Cardiac septum (tissue), 1 donor: ENCODE measurements around the gene KCNJ6. TPM values are rescaled to one million over a fixed set of nuclear protein-coding genes. Genes with fewer than 3 reads are reported as not detected.

Source experiments
- DNase-seq: peaks from one replicate; pipeline ENCODE4 v3.0.0-alpha.2; 2020; ENCODE audit warnings: low spot score
- intact Hi-C: fragments of 100-400 bp; cut with DNase I; formaldehyde crosslinking; loops from one replicate; pipeline ENCODE4 v1.14.0; 2022
- total RNA-seq: library from RNA; stranded (reverse); fragmentation: NEBNext Ultra II Directional; extraction: Animal tissue kit (Norgen Biotek cat#: 25700); gene quantifications from one replicate; pipeline ENCODE4 v1.2.1, GENCODE V29; 2021
- donor health status: DM: no; HTN: no; CAD: no.

The KCNJ6 gene
- total RNA-seq, 1 donor from 2014 or later: not detected

GRCh38 chr21:37704751-37705150 is 211.5 kb downstream of the KCNJ6 start:
- no peak for DNase-seq

GRCh38 chr21:37702241-37702640 is 214.0 kb downstream of the KCNJ6 start:
- DNase-seq: no peak
- intact Hi-C loops: no loop called here

More at GRCh38 chr21:37704751-37705150, 211.5 kb downstream of the KCNJ6 start:
- intact Hi-C loops: no loop called here

GRCh38 chr21:37700641-37701202 is 215.5 kb downstream of the KCNJ6 start:
- intact Hi-C loops: no loop called here
- DNase-seq: no peak

DNA sequence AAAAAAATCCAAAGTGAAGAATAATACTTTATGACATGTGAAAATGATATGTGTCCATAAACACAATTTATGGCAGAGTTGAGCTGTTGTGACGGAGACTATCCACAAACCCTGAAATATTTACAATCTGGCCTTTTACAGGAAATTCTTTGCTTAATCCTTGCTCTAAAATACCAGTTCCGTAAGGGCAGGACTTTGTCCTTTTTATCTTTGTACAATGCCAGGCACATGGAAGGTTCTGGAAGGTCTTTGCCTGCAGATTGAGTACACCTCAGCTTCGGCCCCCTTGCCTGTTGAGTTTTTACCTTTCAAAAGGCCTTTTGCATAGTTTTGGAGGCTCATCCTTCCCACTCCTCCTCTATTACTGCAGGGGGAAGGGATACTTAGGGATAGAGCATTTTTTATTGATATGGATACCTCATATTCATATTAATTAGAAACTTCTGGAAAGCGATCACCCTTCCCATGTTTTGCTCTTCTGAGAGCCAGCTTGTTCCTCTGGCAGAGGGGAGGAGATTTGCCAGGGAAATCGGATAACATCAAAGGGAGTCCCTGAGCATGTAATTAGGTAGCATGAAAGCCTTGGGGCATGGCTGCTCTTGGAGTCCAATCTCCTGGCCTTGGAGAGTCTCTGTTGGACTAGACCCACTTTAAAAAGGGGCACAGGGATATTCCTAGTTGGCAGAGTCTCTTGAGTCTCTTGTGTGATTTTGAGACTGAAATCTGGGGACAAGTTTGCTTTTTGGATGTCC is 217.1 kb downstream of the KCNJ6 start:
- intact Hi-C loops: no loop called here
- DNase-seq: no peak

GRCh38 chr21:37696936-37697335 is 219.3 kb downstream of the KCNJ6 start:
- intact Hi-C loops: no loop called here
- no peak for DNase-seq

DNA sequence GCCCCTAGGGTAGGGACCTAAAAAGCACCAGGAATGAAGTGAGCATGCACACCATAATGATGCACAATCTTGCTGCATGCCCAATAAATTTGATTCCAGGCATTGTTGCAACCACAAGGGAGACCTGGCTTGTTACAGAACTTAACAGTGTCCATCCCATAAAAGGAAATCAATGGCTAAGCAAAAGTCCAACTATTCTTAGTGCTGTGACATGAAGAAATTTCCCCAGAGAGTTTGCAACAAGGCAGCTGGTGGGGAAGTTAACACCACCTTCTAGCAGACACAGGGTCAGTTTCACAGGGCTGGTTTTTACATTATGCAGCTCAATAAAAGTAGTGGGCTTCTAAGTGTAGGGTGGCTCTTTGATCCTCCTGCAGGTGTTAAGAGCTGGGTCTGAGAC is 221.1 kb downstream of the KCNJ6 start:
- intact Hi-C loops: no loop called here
- no peak for DNase-seq

GRCh38 chr21:37688952-37689659 is 227.2 kb downstream of the KCNJ6 start:
- intact Hi-C loops: no loop called here
- no peak for DNase-seq

DNA sequence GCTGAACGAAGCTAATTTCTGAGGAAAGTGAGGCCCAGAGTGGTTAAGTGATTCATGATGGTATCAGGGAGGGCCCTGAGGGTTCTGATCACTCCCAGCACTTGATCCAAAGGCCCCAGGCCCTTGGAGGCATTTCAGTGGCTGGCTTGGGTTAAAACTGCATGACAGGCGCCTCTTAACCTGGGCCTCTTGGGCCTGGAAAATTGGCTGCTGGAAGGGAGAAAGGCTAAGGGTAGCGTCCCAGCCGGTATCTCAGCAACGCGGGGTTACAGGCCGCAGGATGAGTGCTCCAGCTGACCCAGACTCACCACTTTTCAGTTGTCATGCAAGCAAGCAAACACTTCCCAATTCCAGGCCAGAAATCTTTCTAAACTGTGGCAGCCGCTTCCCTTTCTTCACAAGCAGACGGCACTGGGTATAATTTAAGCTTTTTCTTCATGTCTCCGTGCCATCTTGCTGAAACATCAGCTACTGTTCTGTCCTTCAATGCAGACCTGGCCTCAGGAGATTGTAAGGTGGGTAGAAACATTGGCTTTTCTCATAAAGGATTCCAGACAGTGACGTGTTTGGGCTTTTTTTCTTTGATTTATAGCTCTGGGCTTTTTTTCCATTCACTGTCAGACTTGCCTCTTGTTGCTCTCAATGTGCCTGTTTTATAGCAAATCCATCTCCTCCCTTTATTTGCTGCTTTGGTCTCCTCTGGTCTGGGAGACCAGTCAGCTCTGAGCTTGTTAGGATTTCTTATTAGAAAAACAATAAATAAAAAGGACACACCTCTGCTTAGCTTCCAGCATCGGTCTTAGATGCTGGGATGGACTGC is 229.1 kb downstream of the KCNJ6 start:
- no peak for DNase-seq
- intact Hi-C loops: no loop called here

GRCh38 chr21:37684547-37684946 is 231.7 kb downstream of the KCNJ6 start:
- no peak for DNase-seq
- intact Hi-C loops: no loop called here

GRCh38 chr21:37684115-37684493 is 232.2 kb downstream of the KCNJ6 start:
- intact Hi-C loops: no loop called here
- DNase-seq: no peak

DNA sequence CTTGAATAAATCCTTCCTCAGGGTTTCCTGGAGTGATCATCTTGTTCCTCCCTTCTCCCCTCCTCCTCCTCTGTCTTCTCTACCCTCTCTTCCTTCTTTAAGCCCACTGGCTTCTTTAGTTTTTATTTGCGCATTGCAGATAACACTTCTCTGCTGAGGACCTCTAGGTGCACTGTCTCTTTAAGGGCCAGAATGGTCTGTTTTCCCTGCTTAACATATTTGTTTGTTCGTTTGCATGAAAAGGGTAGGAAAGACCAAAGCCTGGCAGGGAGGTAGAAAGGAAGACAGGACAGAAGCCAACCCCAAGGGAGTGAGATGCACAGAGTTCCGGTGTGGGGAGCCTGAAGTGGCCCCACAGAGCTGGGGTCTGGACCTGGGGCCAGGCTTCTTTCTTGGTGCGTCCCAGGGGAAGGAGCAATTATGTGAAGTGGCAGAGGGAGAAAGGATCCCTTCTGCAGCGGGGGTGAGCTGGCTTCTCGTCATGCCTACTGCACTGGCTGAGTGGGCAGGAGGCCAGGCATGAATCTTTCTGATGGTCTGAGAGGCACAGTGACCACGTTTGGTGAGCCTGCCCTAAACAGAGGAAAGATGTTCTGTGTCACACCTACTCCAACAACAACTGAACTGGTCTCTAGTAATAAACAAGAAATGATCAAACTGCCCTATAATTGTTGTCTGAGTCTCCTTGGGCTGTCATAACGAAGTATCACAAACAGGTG is 232.7 kb downstream of the KCNJ6 start:
- no peak for DNase-seq
- intact Hi-C loops: no loop called here

DNA sequence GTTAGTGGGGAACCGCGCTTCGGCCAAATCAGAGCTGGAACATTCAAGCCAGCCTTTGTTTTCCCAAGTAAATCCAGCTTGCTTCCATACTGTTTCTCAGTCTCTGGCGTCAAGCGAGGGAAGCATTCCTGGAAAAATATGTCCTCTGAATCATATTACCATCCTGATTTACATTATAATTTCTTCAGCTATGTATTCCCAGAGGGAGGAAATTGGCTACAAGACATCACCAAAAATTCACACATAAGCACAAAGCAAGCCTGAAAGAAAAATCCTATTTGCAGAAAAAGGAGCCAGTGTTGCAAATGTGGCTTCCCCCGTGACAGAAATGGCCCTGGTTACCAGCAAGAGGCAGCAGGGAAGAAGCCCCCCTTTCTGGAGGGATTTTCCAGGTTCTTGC is 233.3 kb downstream of the KCNJ6 start:
- intact Hi-C loops: no loop called here
- DNase-seq: no peak

- DNase-seq: no peak
- intact Hi-C loops: no loop called here
Measured at GRCh38 chr21:37677006-37677405, 239.3 kb downstream of the KCNJ6 start.

DNA sequence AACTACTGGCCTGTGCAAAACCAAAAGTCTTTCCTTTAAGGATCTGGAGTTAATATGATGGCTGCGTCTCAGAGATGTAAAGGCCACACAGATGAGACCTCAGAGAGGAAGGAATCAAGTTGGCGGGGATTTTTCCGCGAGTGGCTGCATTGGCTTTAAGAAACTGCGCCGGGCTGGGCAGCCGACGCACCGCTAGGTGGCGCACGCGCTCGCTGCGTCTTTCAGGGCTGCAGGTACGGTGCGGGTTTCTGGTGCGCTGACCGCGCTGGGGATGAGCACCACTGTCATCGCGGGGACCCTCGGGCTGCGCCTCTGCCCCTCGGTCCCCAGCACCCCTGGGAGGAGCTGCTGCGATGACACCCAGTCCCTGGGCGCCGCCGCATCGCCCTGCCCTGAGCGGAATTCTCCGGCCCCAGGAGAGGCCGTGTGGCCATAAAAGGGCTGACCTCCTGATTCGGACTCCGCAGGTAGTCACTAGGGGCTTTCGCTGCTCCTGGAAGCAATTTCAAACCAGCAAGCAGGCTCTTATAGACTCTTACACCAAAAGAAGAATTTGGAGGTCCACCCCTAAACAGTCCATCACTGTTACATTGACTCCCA is 241.0 kb downstream of the KCNJ6 start:
- no peak for DNase-seq
- intact Hi-C loops: no loop called here

DNA sequence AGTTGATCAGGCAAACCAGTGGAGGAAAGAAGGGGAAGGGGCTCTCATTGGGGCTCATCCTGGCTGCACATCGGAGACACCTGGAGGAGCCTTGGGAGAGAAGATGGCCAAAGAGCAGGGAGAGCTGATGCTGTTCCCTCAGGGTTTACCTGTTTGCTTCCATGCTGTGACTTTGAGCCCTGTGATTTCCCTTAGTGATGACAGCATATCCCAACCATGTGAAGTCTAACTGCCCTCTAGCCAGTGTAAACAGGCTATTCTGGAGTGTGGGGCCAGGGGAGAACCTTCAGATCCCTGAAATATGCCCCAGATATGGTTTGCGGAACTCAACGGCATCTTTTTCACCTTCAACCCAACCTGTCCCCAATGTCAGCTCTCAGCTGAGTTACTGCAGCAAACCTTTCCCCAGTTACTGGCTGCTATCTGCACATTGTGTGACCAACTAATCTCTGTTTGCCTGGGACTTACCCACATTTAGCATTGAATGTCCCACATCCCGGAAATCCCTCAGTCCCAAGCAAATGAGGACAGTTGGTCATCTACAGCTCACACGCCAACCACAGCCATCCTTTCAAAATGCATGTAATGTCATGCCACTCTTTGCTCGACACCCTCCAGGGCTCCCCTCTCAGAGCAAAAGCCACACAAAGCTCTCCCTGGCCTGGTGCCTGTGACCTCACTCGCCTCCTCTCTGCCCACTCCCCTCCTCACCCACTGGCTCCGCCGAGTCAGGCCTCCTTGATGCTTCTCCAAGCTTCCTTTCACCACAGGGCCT is 242.3 kb downstream of the KCNJ6 start:
- intact Hi-C loops: no loop called here
- no peak for DNase-seq

DNA sequence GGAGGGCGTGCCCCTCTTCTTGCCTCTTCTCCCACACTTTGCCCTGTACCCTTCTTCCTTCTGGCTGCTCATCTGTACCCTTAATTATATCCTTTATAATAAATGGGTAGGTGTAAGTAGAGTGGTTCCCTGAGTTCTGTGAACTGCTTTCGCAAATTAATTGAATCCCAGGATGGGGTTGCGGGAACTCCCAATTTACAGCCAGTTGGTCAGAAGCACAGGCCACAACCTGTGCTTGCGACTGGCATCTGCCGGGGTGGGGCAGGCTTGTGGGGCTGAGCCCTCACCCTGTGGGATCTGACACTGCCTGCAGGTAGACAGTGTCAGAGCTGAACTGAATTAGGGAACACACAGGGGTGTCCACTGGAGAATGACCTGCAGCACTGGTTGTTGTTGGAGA is 244.9 kb downstream of the KCNJ6 start:
- no peak for DNase-seq
- intact Hi-C loops: no loop called here

DNA sequence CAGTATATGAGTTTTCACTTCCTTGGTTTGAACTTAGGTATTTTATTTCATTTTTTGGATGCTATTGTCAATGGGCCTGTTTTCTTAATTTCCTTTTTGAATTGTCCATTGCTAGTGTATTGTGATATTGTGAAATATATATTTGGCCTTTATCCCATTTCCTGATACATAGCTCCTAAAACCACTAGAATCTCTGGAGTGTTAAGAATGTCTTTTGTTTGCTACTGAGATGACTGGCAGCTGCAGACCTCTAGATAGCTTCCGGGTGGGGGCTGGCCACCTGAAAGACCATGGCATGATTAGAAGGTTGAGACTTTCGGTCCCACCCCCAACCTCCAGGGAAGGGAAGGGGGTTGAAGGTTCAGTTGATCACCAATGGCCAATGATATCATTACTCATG is 245.4 kb downstream of the KCNJ6 start:
- no peak for DNase-seq
- intact Hi-C loops: no loop called here

DNA sequence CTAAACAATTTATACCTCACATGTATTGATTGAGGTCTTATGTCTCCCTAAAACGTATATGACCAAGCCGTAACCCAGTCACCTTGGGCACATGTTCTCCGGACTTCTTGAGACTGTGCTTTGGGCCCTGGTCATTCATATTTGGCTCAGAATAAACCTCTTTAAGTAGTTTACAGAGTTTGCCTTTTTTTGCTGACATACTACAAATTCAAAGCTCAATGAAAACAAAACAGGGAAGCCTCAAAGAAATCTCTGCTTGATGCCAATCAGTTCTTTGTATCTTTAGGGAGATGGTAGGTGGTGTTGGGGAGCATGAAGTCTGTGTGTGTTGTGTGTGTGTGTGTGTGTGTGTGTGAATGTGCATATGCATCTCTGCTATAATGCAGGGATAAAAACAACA is 247.0 kb downstream of the KCNJ6 start:
- intact Hi-C loops: no loop called here
- no peak for DNase-seq
